Liver (tissue), 3 donors: Measurements from ENCODE around the gene MSI2.

Source experiments
- ATF3 ChIP-seq: IDR thresholded peaks from 2 replicates; pipeline ENCODE4 v1.6.1; 2016; ENCODE audit warnings: antibody characterized with exemption
- CTCF ChIP-seq: fragments of 150-350 bp; IDR thresholded peaks from 2 replicates; pipeline ENCODE4 v1.5.1; 2017; ENCODE audit warnings: improper control_type of control experiment, low read depth, low read length; ENCODE audit not compliant: missing input control
- GABPA ChIP-seq, 2 donors: IDR thresholded peaks in 1 of 2; conservative IDR thresholded peaks in 1 of 2; 2 replicates each; pipeline ENCODE4 v1.6.1; 2016; ENCODE audit warnings: antibody characterized with exemption in 2 of 2, mild to moderate bottlenecking in 1 of 2, moderate library complexity in 1 of 2
- HNF4A ChIP-seq, 2 donors: conservative IDR thresholded peaks; 2 replicates each; pipeline ENCODE4 v1.6.1; 2016; ENCODE audit warnings: antibody characterized with exemption in 2 of 2, mild to moderate bottlenecking in 2 of 2
- JUND ChIP-seq, 2 donors: IDR thresholded peaks; 2 replicates each; pipeline ENCODE4 v1.6.1; 2016; ENCODE audit warnings: antibody characterized with exemption in 2 of 2
- MAX ChIP-seq: IDR thresholded peaks from 2 replicates; pipeline ENCODE4 v1.6.1; 2016; ENCODE audit warnings: antibody characterized with exemption
- RAD21 ChIP-seq, 2 donors: IDR thresholded peaks; 2 replicates each; pipeline ENCODE4 v1.6.1; 2016; ENCODE audit warnings: antibody characterized with exemption in 2 of 2, mild to moderate bottlenecking in 2 of 2
- REST ChIP-seq: IDR thresholded peaks from 2 replicates; pipeline ENCODE4 v1.6.1; 2016; ENCODE audit warnings: antibody characterized with exemption, mild to moderate bottlenecking
- RXRA ChIP-seq, 2 donors: IDR thresholded peaks; 2 replicates each; pipeline ENCODE4 v1.6.1; 2017 to 2018; ENCODE audit warnings: antibody characterized with exemption in 2 of 2, mild to moderate bottlenecking in 1 of 2
- YY1 ChIP-seq: IDR thresholded peaks from 2 replicates; pipeline ENCODE4 v1.6.1; 2016; ENCODE audit warnings: antibody characterized with exemption, mild to moderate bottlenecking
- donor health status: healthy.
- donor health status: healthy.

- TF ChIP-seq CTCF (no peak), GABPA (IDR thresholded peaks at IDR 0.05 in 1 of 2, conservative IDR thresholded peaks at IDR 0.05 in 1 of 2) (no peak), RXRA (IDR thresholded peaks at IDR 0.05) (no peak), RAD21 (IDR thresholded peaks at IDR 0.05) (no peak), REST (no peak), JUND (IDR thresholded peaks at IDR 0.05) (no peak), MAX (no peak), YY1 (no peak), ATF3 (no peak), HNF4A (conservative IDR thresholded peaks at IDR 0.05) (no peak)
These were observed 188.5 kb downstream of the MSI2 start for GRCh38 chr17:57444682-57445450.
